Cardiac muscle cell (in vitro differentiated cells and primary cell): ENCODE data around the gene RASSF5. TPM values are rescaled to one million over a fixed set of nuclear protein-coding genes. Genes with fewer than 3 reads are reported as not detected.

Source experiments
- DNase-seq, 2 donors: peaks; one replicate each; pipeline versions ENCODE4 v3.0.0 to v3.0.0-alpha.2; 2010 to 2017; ENCODE audit warnings: low read depth in 1 of 2, low spot score in 1 of 2
- H3K27ac ChIP-seq: fragments of 200-600 bp; sonication (generic); 2 replicates; pipeline ENCODE4 v1.5.1; 2016
- H3K27me3 ChIP-seq: fragments of 200-600 bp; sonication (generic); 2 replicates; pipeline ENCODE4 v1.6.0; 2016; ENCODE audit warnings: control low read depth
- H3K36me3 ChIP-seq: fragments of 200-600 bp; sonication (generic); 2 replicates; pipeline ENCODE4 v1.5.1; 2016; ENCODE audit warnings: control low read depth
- H3K4me1 ChIP-seq: fragments of 200-600 bp; sonication (generic); 2 replicates; pipeline ENCODE4 v1.8.1; 2017; ENCODE audit warnings: low read depth, mild to moderate bottlenecking, mixed run types
- H3K4me3 ChIP-seq: fragments of 200-600 bp; sonication (generic); 2 replicates; pipeline ENCODE4 v1.5.1; 2016; ENCODE audit warnings: mild to moderate bottlenecking
- H3K9me3 ChIP-seq: fragments of 200-600 bp; sonication (generic); 2 replicates; pipeline ENCODE4 v1.5.1; 2017; ENCODE audit warnings: low read depth, mild to moderate bottlenecking, control low read depth
- CTCF ChIP-seq: IDR thresholded peaks from 2 replicates; pipeline ENCODE4 v1.5.1; 2012; ENCODE audit warnings: low read depth, mild to moderate bottlenecking, low read length
- polyA plus RNA-seq: library from polyadenylated mRNA; unstranded; fragments of >200 nt; fragmentation: Nextera tagmentation; extraction: Ambion mirVana; gene quantifications from 2 replicates; pipeline ENCODE4 v1.2.1, GENCODE V29; 2016
- total RNA-seq: library from RNA; depleted of rRNA; stranded (reverse); fragments of >200 nt; gene quantifications from 2 replicates; pipeline ENCODE4 v1.2.3, GENCODE V29; 2016

Gene RASSF5
- total and polyA plus RNA-seq, 2 experiments from 2014 or later, result 40.9 to 50.7 TPM

GRCh38 chr1:206467915-206468314 lies 39.4 kb upstream of the RASSF5 start:
- Histone ChIP-seq H3K9me3 (no peaks in the 10 kb centered on the region), H3K4me1 (peaks cover 46% of the 10 kb centered on the region), H3K4me3 (no peak overlapping the region), H3K27me3 (no peaks in the 10 kb centered on the region), H3K27ac (no peak overlapping the region), H3K36me3 (no peaks in the 10 kb centered on the region)
- TF ChIP-seq CTCF, result no peak
- DNase-seq, result peak; percentile 50 to 69

GRCh38 chr1:206468571-206468970 lies 38.8 kb upstream of the RASSF5 start:
- H3K4me1 ChIP-seq, result peaks cover 46% of the 10 kb centered on the region

GRCh38 chr1:206469411-206469932 lies 37.9 kb upstream of the RASSF5 start:
- H3K36me3 ChIP-seq, result no peaks in the 10 kb centered on the region
- H3K27ac ChIP-seq, result peak overlapping the region; percentile 1
- peaks cover 46% of the 10 kb centered on the region for H3K4me1 ChIP-seq
- no peaks in the 10 kb centered on the region for H3K9me3 ChIP-seq
- no peak overlapping the region for H3K4me3 ChIP-seq
- H3K27me3 ChIP-seq, result no peaks in the 10 kb centered on the region
- no peak for DNase-seq
- TF ChIP-seq CTCF, result no peak

More at GRCh38 chr1:206468571-206468970, 38.8 kb upstream of the RASSF5 start:
- Histone ChIP-seq H3K4me3 (no peak overlapping the region), H3K9me3 (no peaks in the 10 kb centered on the region), H3K36me3 (no peaks in the 10 kb centered on the region), H3K27me3 (no peaks in the 10 kb centered on the region), H3K27ac (no peak overlapping the region)
- no peak for DNase-seq
- TF ChIP-seq CTCF, result no peak

- H3K36me3 ChIP-seq, result peaks cover 2% of the 10 kb centered on the region
- TF ChIP-seq CTCF, result peak; percentile 44
- peak within 1 kb of the TSS; percentile 24 for H3K27ac ChIP-seq
- H3K27me3 ChIP-seq, result no peaks in the 10 kb centered on the region
- peaks cover 40% of the 10 kb centered on the region for H3K4me1 ChIP-seq
- no peaks in the 10 kb centered on the region for H3K9me3 ChIP-seq
- peak; percentile 67 to 69 for DNase-seq
- H3K4me3 ChIP-seq, result peak within 1 kb of the TSS; percentile 43
Measured at GRCh38 chr1:206469933-206470691, 37.2 kb upstream of the RASSF5 start, which contains the start of gene IKBKE. Gene IKBKE, plus strand, starts transcription at chr1:206470476. Its CDS starts 2,752 bp downstream, at chr1:206473228.

GRCh38 chr1:206470692-206471414 lies 36.5 kb upstream of the RASSF5 start:
- no peak for TF ChIP-seq CTCF
- Histone ChIP-seq H3K36me3 (peaks cover 4% of the 10 kb centered on the region), H3K27ac (peak overlapping the region; percentile 24), H3K4me3 (peak overlapping the region; percentile 43), H3K9me3 (no peaks in the 10 kb centered on the region), H3K4me1 (peaks cover 40% of the 10 kb centered on the region), H3K27me3 (no peaks in the 10 kb centered on the region)
- DNase-seq, result peak; percentile 73 to 79
